HepG2 (cell line): ENCODE data around the gene DTYMK. TPM values are rescaled to one million over a fixed set of nuclear protein-coding genes. Genes with fewer than 3 reads are reported as not detected.

Experiments
- CEBPB ChIP-seq: IDR thresholded peaks from 2 replicates; pipeline ENCODE4 v1.6.1; 2011; ENCODE audit warnings: low read depth, low read length, improper control_type of control experiment, borderline replicate concordance
- CHD2 ChIP-seq: IDR thresholded peaks from 2 replicates; pipeline ENCODE4 v1.6.1; 2011; ENCODE audit warnings: low read depth, low read length, improper control_type of control experiment
- FOSL2 ChIP-seq: sonication (generic); formaldehyde crosslinking; IDR thresholded peaks from 2 replicates; pipeline ENCODE4 v1.4.0; 2020; ENCODE audit warnings: missing genetic modification reagents
- FOXA3 ChIP-seq: IDR thresholded peaks from 2 replicates; pipeline ENCODE4 v1.6.1; 2016; ENCODE audit warnings: missing genetic modification reagents, missing compliant biosample characterization
- NFE2L2 ChIP-seq: fragments of 150-350 bp; IDR thresholded peaks from 2 replicates; pipeline ENCODE4 v1.6.1; 2014; ENCODE audit warnings: low read length
- NRL ChIP-seq: sonication (generic); formaldehyde crosslinking; IDR thresholded peaks from 2 replicates; pipeline ENCODE4 v1.5.0; 2020; ENCODE audit warnings: missing genetic modification reagents, mild to moderate bottlenecking, moderate library complexity, borderline replicate concordance
- PAF1 ChIP-seq: IDR thresholded peaks from 2 replicates; pipeline ENCODE4 v1.6.1; 2016; ENCODE audit warnings: missing genetic modification reagents, missing compliant biosample characterization
- RBFOX2 ChIP-seq: fragments of 200-400 bp; formaldehyde crosslinking; IDR thresholded peaks from 2 replicates; pipeline ENCODE4 v1.6.1; 2017; ENCODE audit warnings: low read depth, mild to moderate bottlenecking, low read length
- RORA ChIP-seq: sonication (generic); formaldehyde crosslinking; IDR thresholded peaks from 2 replicates; pipeline ENCODE4 v1.5.0; 2020; ENCODE audit warnings: mild to moderate bottlenecking, missing genetic modification reagents, moderate library complexity
- SAP130 ChIP-seq: IDR thresholded peaks from 2 replicates; pipeline ENCODE4 v1.6.1; 2016; ENCODE audit warnings: low read depth
- SKI ChIP-seq: fragments of 450-650 bp; IDR thresholded peaks from one replicate; pipeline ENCODE4 v1.6.1; 2018; ENCODE audit warnings: mild to moderate bottlenecking; ENCODE audit not compliant: partially characterized antibody
- TCF12 ChIP-seq, 2 experiments: fragments of 450-650 bp in 1 of 2; sonication (generic) in 1 of 2; formaldehyde crosslinking in 1 of 2; IDR thresholded peaks; 2 replicates each; pipeline versions ENCODE4 v1.6.1 to v1.8.0; 2017 to 2022; ENCODE audit warnings: antibody characterized with exemption in 1 of 2, mild to moderate bottlenecking in 1 of 2, missing genetic modification reagents in 1 of 2, moderate library complexity in 1 of 2
- TOPORS ChIP-seq: sonication (generic); formaldehyde crosslinking; IDR thresholded peaks from 2 replicates; pipeline ENCODE4 v1.8.0; 2023; ENCODE audit warnings: mild to moderate bottlenecking, missing genetic modification reagents
- ZFP36 ChIP-seq: fragments of 150-350 bp; IDR thresholded peaks from 2 replicates; pipeline ENCODE4 v1.6.1; 2018; ENCODE audit warnings: borderline replicate concordance, low read length, low read depth; ENCODE audit not compliant: partially characterized antibody
- ZNF577 ChIP-seq: sonication (generic); formaldehyde crosslinking; IDR thresholded peaks from 2 replicates; pipeline ENCODE4 v1.4.0; 2020; ENCODE audit warnings: mild to moderate bottlenecking, low read depth, missing genetic modification reagents, borderline replicate concordance
- ZNF713 ChIP-seq: sonication (generic); formaldehyde crosslinking; IDR thresholded peaks from 2 replicates; pipeline ENCODE4 v1.4.0; 2020; ENCODE audit warnings: mild to moderate bottlenecking, missing genetic modification reagents
- ZNF788 ChIP-seq: sonication (generic); formaldehyde crosslinking; IDR thresholded peaks from 2 replicates; pipeline ENCODE4 v1.5.0; 2020; ENCODE audit warnings: mild to moderate bottlenecking, missing genetic modification reagents, borderline replicate concordance
- ZSCAN9 ChIP-seq: IDR thresholded peaks from 2 replicates; pipeline ENCODE4 v1.6.1; 2016; ENCODE audit warnings: borderline replicate concordance
- polyA plus RNA-seq, 8 experiments: library from polyadenylated mRNA; depleted of rRNA in 3 of 8; stranded (reverse) in 7 of 8; unstranded in 1 of 8; fragments of >200 nt; fragmentation: Illumina TruSeq in 4 of 8; extraction: Trizol in 4 of 8; gene quantifications; 2 replicates each; pipeline versions ENCODE4 v1.2.1 to v1.2.3, GENCODE V29; 2011 to 2016; ENCODE audit warnings: low read depth in 4 of 8, missing spikeins in 1 of 8, mixed read lengths in 1 of 8; ENCODE audit not compliant: insufficient read depth in 1 of 8
- total RNA-seq, 5 experiments: library from RNA; depleted of rRNA; stranded (reverse); fragments of >200 nt; fragmentation: Illumina TruSeq; extraction: Trizol; gene quantifications; 2 replicates each; pipeline ENCODE4 v1.2.3, GENCODE V29; 2016; ENCODE audit warnings: low read depth in 1 of 5
- TF ChIP-seq, protein P1 (sequence below): IDR thresholded peaks from 2 replicates; pipeline ENCODE4 v1.6.1; 2016; ENCODE audit warnings: low read depth
- TF ChIP-seq, protein P2 (sequence below): sonication (generic); formaldehyde crosslinking; IDR thresholded peaks from 2 replicates; pipeline ENCODE4 v1.8.0; 2022; ENCODE audit warnings: low read depth, missing genetic modification reagents
- TF ChIP-seq, protein P3 (sequence below): sonication (generic); formaldehyde crosslinking; IDR thresholded peaks from 2 replicates; pipeline ENCODE4 v1.4.0; 2020; ENCODE audit warnings: missing genetic modification reagents
- TF ChIP-seq, protein P4 (sequence below): sonication (generic); formaldehyde crosslinking; IDR thresholded peaks from 2 replicates; pipeline ENCODE4 v1.5.0; 2020; ENCODE audit warnings: mild to moderate bottlenecking, missing genetic modification reagents

DTYMK gene
- total and polyA plus RNA-seq, 2 of the 13 experiments (the other 11 are each of a cell fraction or from before 2014, with no cell fraction given): 57.5 to 134 TPM

DNA sequence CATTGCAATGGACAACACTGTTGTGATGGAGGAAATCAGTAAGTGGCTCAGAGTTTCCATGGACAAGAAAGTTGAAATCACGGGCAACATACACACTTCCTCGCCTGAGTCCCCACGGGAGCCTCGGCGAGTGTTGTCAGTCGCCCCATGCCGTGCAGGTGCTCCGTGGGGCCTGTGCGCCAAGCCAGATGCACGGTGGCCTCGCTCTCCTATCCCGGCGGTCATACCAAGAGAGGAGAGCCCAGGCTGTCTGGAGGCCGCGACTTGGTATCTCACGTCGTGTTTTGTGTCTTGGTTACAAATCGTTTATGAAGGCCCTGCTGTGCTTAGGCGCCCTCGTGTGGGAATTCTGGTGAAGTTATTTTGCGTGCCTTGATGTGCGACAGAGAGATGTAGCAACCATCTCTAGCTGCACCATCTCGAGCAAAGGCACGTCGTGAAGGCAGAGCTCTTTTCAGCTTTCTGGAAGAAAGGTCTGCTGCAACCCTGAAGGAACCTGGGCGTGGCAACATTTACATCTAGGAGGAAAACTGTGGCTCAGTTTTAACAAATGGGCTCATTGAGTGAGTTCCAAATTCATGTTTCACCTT is 27.4 kb downstream of the DTYMK start (continued):
- TF ChIP-seq, protein P1, sequence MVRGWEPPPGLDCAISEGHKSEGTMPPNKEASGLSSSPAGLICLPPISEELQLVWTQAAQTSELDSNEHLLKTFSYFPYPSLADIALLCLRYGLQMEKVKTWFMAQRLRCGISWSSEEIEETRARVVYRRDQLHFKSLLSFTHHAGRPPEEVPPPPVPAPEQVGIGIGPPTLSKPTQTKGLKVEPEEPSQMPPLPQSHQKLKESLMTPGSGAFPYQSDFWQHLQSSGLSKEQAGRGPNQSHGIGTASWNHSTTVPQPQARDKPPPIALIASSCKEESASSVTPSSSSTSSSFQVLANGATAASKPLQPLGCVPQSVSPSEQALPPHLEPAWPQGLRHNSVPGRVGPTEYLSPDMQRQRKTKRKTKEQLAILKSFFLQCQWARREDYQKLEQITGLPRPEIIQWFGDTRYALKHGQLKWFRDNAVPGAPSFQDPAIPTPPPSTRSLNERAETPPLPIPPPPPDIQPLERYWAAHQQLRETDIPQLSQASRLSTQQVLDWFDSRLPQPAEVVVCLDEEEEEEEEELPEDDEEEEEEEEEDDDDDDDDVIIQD (CRISPR knock-in tag): no peak
- TF ChIP-seq ZSCAN9 (CRISPR knock-in tag) (no peak), ZNF577 (CRISPR knock-in tag) (no peak), RBFOX2 (no peak), SAP130 (CRISPR knock-in tag) (peak; percentile 57; the same call in 1 of the 2 replicates), CHD2 (no peak), CEBPB (peak; percentile 68; the same call in 1 of the 2 replicates), ZFP36 (no peak), PAF1 (no peak), FOSL2 (peak; percentile 23; the same call in 1 of the 2 replicates), NFE2L2 (no peak), NRL (CRISPR knock-in tag) (no peak), TOPORS (CRISPR knock-in tag) (no peak), TCF12 (IDR thresholded peaks at IDR 0.05) (no peak), TCF12 (CRISPR knock-in tag; IDR thresholded peaks at IDR 0.05) (no peak), ZNF788 (CRISPR knock-in tag) (peak; percentile 28; the same call in 1 of the 2 replicates), SKI (no peak), FOXA3 (CRISPR knock-in tag) (peak; percentile 44; the same call in 1 of the 2 replicates), RORA (CRISPR knock-in tag) (no peak), ZNF713 (no peak)
- TF ChIP-seq, protein P2, sequence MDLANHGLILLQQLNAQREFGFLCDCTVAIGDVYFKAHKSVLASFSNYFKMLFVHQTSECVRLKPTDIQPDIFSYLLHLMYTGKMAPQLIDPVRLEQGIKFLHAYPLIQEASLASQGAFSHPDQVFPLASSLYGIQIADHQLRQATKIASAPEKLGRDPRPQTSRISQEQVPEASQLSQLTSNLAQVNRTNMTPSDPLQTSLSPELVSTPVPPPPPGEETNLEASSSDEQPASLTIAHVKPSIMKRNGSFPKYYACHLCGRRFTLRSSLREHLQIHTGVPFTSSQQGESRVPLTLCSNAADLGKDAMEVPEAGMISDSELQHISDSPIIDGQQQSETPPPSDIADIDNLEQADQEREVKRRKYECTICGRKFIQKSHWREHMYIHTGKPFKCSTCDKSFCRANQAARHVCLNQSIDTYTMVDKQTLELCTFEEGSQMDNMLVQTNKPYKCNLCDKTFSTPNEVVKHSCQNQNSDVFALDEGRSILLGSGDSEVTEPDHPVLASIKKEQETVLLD (CRISPR knock-in tag): no peak
- TF ChIP-seq, protein P3, sequence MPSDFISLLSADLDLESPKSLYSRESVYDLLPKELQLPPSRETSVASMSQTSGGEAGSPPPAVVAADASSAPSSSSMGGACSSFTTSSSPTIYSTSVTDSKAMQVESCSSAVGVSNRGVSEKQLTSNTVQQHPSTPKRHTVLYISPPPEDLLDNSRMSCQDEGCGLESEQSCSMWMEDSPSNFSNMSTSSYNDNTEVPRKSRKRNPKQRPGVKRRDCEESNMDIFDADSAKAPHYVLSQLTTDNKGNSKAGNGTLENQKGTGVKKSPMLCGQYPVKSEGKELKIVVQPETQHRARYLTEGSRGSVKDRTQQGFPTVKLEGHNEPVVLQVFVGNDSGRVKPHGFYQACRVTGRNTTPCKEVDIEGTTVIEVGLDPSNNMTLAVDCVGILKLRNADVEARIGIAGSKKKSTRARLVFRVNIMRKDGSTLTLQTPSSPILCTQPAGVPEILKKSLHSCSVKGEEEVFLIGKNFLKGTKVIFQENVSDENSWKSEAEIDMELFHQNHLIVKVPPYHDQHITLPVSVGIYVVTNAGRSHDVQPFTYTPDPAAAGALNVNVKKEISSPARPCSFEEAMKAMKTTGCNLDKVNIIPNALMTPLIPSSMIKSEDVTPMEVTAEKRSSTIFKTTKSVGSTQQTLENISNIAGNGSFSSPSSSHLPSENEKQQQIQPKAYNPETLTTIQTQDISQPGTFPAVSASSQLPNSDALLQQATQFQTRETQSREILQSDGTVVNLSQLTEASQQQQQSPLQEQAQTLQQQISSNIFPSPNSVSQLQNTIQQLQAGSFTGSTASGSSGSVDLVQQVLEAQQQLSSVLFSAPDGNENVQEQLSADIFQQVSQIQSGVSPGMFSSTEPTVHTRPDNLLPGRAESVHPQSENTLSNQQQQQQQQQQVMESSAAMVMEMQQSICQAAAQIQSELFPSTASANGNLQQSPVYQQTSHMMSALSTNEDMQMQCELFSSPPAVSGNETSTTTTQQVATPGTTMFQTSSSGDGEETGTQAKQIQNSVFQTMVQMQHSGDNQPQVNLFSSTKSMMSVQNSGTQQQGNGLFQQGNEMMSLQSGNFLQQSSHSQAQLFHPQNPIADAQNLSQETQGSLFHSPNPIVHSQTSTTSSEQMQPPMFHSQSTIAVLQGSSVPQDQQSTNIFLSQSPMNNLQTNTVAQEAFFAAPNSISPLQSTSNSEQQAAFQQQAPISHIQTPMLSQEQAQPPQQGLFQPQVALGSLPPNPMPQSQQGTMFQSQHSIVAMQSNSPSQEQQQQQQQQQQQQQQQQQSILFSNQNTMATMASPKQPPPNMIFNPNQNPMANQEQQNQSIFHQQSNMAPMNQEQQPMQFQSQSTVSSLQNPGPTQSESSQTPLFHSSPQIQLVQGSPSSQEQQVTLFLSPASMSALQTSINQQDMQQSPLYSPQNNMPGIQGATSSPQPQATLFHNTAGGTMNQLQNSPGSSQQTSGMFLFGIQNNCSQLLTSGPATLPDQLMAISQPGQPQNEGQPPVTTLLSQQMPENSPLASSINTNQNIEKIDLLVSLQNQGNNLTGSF (CRISPR knock-in tag): no peak
- TF ChIP-seq, protein P4, sequence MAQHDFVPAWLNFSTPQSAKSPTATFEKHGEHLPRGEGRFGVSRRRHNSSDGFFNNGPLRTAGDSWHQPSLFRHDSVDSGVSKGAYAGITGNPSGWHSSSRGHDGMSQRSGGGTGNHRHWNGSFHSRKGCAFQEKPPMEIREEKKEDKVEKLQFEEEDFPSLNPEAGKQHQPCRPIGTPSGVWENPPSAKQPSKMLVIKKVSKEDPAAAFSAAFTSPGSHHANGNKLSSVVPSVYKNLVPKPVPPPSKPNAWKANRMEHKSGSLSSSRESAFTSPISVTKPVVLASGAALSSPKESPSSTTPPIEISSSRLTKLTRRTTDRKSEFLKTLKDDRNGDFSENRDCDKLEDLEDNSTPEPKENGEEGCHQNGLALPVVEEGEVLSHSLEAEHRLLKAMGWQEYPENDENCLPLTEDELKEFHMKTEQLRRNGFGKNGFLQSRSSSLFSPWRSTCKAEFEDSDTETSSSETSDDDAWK (CRISPR knock-in tag): no peak
